ENCODE results near the gene CDON.
"Not testable (repeated sequence)": the region's sequence is repeated elsewhere in the genome, so short reads cannot be mapped to it uniquely, and the experiment has no call there.

CDON gene

GRCh38 chr11:125925247-125925740 lies 137.4 kb downstream of the CDON start:
- Histone ChIP-seq H3K27ac (ENCODE audit: low read depth, low read length) (no peak overlapping the region), H3K9ac (ENCODE audit: low read length) (no peak overlapping the region), H3K36me3 (ENCODE audit: control insufficient read depth, insufficient read depth, low read length) (no peaks in the 10 kb centered on the region), H3K27me3 (ENCODE audit: control insufficient read depth, insufficient read depth, low read length) (no peaks in the 10 kb centered on the region), H3K4me1 (ENCODE audit: control insufficient read depth, insufficient read depth, low read length) (no peaks in the 10 kb centered on the region), H3K4me3 (ENCODE audit: low read length) (no peak overlapping the region)

GRCh38 chr11:125924384-125925007 lies 138.2 kb downstream of the CDON start:
- Histone ChIP-seq H3K36me3 (ENCODE audit: control insufficient read depth, insufficient read depth, low read length) (no peaks in the 10 kb centered on the region), H3K27ac (ENCODE audit: low read depth, low read length) (no peak overlapping the region), H3K27me3 (ENCODE audit: control insufficient read depth, insufficient read depth, low read length) (no peaks in the 10 kb centered on the region), H3K9ac (ENCODE audit: low read length) (no peak overlapping the region), H3K4me3 (ENCODE audit: low read length) (no peak overlapping the region), H3K4me1 (ENCODE audit: control insufficient read depth, insufficient read depth, low read length) (no peaks in the 10 kb centered on the region)

GRCh38 chr11:125923633-125924032 lies 139.0 kb downstream of the CDON start:
- no peak overlapping the region for H3K4me3 ChIP-seq (ENCODE audit: low read length)
- no peak overlapping the region for H3K9ac ChIP-seq (ENCODE audit: low read length)
- H3K27ac ChIP-seq (ENCODE audit: low read depth, low read length), result no peak overlapping the region
- H3K4me1 ChIP-seq (ENCODE audit: control insufficient read depth, insufficient read depth, low read length), result no peaks in the 10 kb centered on the region
- H3K36me3 ChIP-seq (ENCODE audit: control insufficient read depth, insufficient read depth, low read length), result no peaks in the 10 kb centered on the region
- H3K27me3 ChIP-seq (ENCODE audit: control insufficient read depth, insufficient read depth, low read length), result no peaks in the 10 kb centered on the region

- Histone ChIP-seq H3K27ac (ENCODE audit: low read depth, low read length) (no peak overlapping the region), H3K9ac (ENCODE audit: low read length) (no peak overlapping the region), H3K4me1 (ENCODE audit: control insufficient read depth, insufficient read depth, low read length) (no peaks in the 10 kb centered on the region), H3K36me3 (ENCODE audit: control insufficient read depth, insufficient read depth, low read length) (no peaks in the 10 kb centered on the region), H3K4me3 (ENCODE audit: low read length) (no peak overlapping the region), H3K27me3 (ENCODE audit: control insufficient read depth, insufficient read depth, low read length) (no peaks in the 10 kb centered on the region)
Observed at GRCh38 chr11:125923012-125923579, 139.6 kb downstream of the CDON start.

- Histone ChIP-seq H3K4me1 (ENCODE audit: control insufficient read depth, insufficient read depth, low read length) (no peaks in the 10 kb centered on the region), H3K27ac (ENCODE audit: low read depth, low read length) (no peak overlapping the region), H3K27me3 (ENCODE audit: control insufficient read depth, insufficient read depth, low read length) (no peaks in the 10 kb centered on the region), H3K4me3 (ENCODE audit: low read length) (no peak overlapping the region), H3K36me3 (ENCODE audit: control insufficient read depth, insufficient read depth, low read length) (no peaks in the 10 kb centered on the region), H3K9ac (ENCODE audit: low read length) (no peak overlapping the region)
Observed at GRCh38 chr11:125922156-125922555, 140.5 kb downstream of the CDON start.

- no peaks in the 10 kb centered on the region for H3K27me3 ChIP-seq (ENCODE audit: control insufficient read depth, insufficient read depth, low read length)
Observed at GRCh38 chr11:125921042-125921441, 141.6 kb downstream of the CDON start.

GRCh38 chr11:125918140-125918840 lies 144.4 kb downstream of the CDON start:
- H3K27ac ChIP-seq (ENCODE audit: low read depth, low read length), result no peak overlapping the region
- no peaks in the 10 kb centered on the region for H3K4me1 ChIP-seq (ENCODE audit: control insufficient read depth, insufficient read depth, low read length)
- no peaks in the 10 kb centered on the region for H3K27me3 ChIP-seq (ENCODE audit: control insufficient read depth, insufficient read depth, low read length)
- no peak overlapping the region for H3K9ac ChIP-seq (ENCODE audit: low read length)
- H3K36me3 ChIP-seq (ENCODE audit: control insufficient read depth, insufficient read depth, low read length), result no peaks in the 10 kb centered on the region
- H3K4me3 ChIP-seq (ENCODE audit: low read length), result no peak overlapping the region

More at GRCh38 chr11:125921042-125921441, 141.6 kb downstream of the CDON start:
- no peaks in the 10 kb centered on the region for H3K36me3 ChIP-seq (ENCODE audit: control insufficient read depth, insufficient read depth, low read length)
- no peak overlapping the region for H3K27ac ChIP-seq (ENCODE audit: low read depth, low read length)
- H3K4me1 ChIP-seq (ENCODE audit: control insufficient read depth, insufficient read depth, low read length), result no peaks in the 10 kb centered on the region
- H3K4me3 ChIP-seq (ENCODE audit: low read length), result no peak overlapping the region
- H3K9ac ChIP-seq (ENCODE audit: low read length), result no peak overlapping the region

- Histone ChIP-seq H3K27me3 (ENCODE audit: control insufficient read depth, insufficient read depth, low read length) (no peaks in the 10 kb centered on the region), H3K4me3 (ENCODE audit: low read length) (no peak overlapping the region), H3K27ac (ENCODE audit: low read depth, low read length) (no peak overlapping the region)
Observed at GRCh38 chr11:125916683-125917347, 145.9 kb downstream of the CDON start.

GRCh38 chr11:125914601-125915000 lies 148.1 kb downstream of the CDON start:
- H3K27me3 ChIP-seq (ENCODE audit: control insufficient read depth, insufficient read depth, low read length); H3K9ac ChIP-seq (ENCODE audit: low read length); H3K36me3 ChIP-seq (ENCODE audit: control insufficient read depth, insufficient read depth, low read length); H3K4me1 ChIP-seq (ENCODE audit: control insufficient read depth, insufficient read depth, low read length); H3K4me3 ChIP-seq (ENCODE audit: low read length); H3K27ac ChIP-seq (ENCODE audit: low read depth, low read length): not testable (repeated sequence)

More at GRCh38 chr11:125916683-125917347, 145.9 kb downstream of the CDON start:
- H3K4me1 ChIP-seq (ENCODE audit: control insufficient read depth, insufficient read depth, low read length), result no peaks in the 10 kb centered on the region
- no peak overlapping the region for H3K9ac ChIP-seq (ENCODE audit: low read length)
- no peaks in the 10 kb centered on the region for H3K36me3 ChIP-seq (ENCODE audit: control insufficient read depth, insufficient read depth, low read length)

- H3K27me3 ChIP-seq (ENCODE audit: control insufficient read depth, insufficient read depth, low read length), result no peaks in the 10 kb centered on the region
Observed at GRCh38 chr11:125910226-125910849, 152.3 kb downstream of the CDON start.

More at GRCh38 chr11:125910226-125910849, 152.3 kb downstream of the CDON start:
- Histone ChIP-seq H3K4me1 (ENCODE audit: control insufficient read depth, insufficient read depth, low read length) (no peaks in the 10 kb centered on the region), H3K4me3 (ENCODE audit: low read length) (no peak overlapping the region), H3K27ac (ENCODE audit: low read depth, low read length) (no peak overlapping the region), H3K36me3 (ENCODE audit: control insufficient read depth, insufficient read depth, low read length) (no peaks in the 10 kb centered on the region), H3K9ac (ENCODE audit: low read length) (no peak overlapping the region)

All from rectal smooth muscle tissue (tissue), 1 donor.